Osteocyte (in vitro differentiated cells): ENCODE results near the gene ATOH1. TPM values are rescaled to one million over a fixed set of nuclear protein-coding genes. Genes with fewer than 3 reads are reported as not detected.

Experiments used
- DNase-seq: peaks from one replicate; pipeline ENCODE4 v3.0.0; 2021; ENCODE audit warnings: mixed read lengths; ENCODE audit not compliant: unreplicated experiment; ENCODE audit errors: extremely low spot score
- H3K27ac Mint-ChIP-seq: one replicate; pipeline ENCODE4 v1.8.0; 2021; ENCODE audit warnings: mild to moderate bottlenecking, mixed read lengths; ENCODE audit not compliant: unreplicated experiment
- H3K27me3 Mint-ChIP-seq: one replicate; pipeline ENCODE4 v1.8.0; 2021; ENCODE audit warnings: mixed read lengths; ENCODE audit not compliant: unreplicated experiment
- H3K36me3 Mint-ChIP-seq: one replicate; pipeline ENCODE4 v1.8.0; 2021; ENCODE audit warnings: mixed read lengths; ENCODE audit not compliant: unreplicated experiment
- H3K4me1 Mint-ChIP-seq: one replicate; pipeline ENCODE4 v1.8.0; 2021; ENCODE audit warnings: mixed read lengths; ENCODE audit not compliant: unreplicated experiment
- H3K4me3 Mint-ChIP-seq: one replicate; pipeline ENCODE4 v1.8.0; 2021; ENCODE audit warnings: mild to moderate bottlenecking, moderate library complexity, mixed read lengths; ENCODE audit not compliant: unreplicated experiment
- H3K9me3 Mint-ChIP-seq: one replicate; pipeline ENCODE4 v1.8.0; 2021; ENCODE audit warnings: mixed read lengths; ENCODE audit not compliant: unreplicated experiment
- CTCF ChIP-seq: fragments of 200-600 bp; sonication (generic); IDR thresholded peaks from 2 replicates; pipeline ENCODE4 v1.5.0; 2021; ENCODE audit warnings: antibody characterized with exemption, mild to moderate bottlenecking, moderate library complexity
- total RNA-seq: library from RNA; stranded (reverse); gene quantifications from 2 replicates; pipeline ENCODE4 v1.2.1, GENCODE V29; 2021

Gene ATOH1
- total RNA-seq, 1 donor from 2014 or later, result not detected

DNA sequence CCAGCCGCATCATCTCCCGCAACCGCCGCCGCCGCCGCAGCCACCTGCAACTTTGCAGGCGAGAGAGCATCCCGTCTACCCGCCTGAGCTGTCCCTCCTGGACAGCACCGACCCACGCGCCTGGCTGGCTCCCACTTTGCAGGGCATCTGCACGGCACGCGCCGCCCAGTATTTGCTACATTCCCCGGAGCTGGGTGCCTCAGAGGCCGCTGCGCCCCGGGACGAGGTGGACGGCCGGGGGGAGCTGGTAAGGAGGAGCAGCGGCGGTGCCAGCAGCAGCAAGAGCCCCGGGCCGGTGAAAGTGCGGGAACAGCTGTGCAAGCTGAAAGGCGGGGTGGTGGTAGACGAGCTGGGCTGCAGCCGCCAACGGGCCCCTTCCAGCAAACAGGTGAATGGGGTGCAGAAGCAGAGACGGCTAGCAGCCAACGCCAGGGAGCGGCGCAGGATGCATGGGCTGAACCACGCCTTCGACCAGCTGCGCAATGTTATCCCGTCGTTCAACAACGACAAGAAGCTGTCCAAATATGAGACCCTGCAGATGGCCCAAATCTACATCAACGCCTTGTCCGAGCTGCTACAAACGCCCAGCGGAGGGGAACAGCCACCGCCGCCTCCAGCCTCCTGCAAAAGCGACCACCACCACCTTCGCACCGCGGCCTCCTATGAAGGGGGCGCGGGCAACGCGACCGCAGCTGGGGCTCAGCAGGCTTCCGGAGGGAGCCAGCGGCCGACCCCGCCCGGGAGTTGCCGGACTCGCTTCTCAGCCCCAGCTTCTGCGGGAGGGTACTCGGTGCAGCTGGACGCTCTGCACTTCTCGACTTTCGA, 654 bp downstream of the ATOH1 start:
- Mint-ChIP-seq H3K9me3 (no peaks in the 10 kb centered on the region), H3K36me3 (no peaks in the 10 kb centered on the region), H3K4me3 (peak overlapping the region; percentile 71), H3K4me1 (peaks cover 28% of the 10 kb centered on the region), H3K27ac (no peak overlapping the region), H3K27me3 (peaks cover 95% of the 10 kb centered on the region)
- DNase-seq, result no peak
- no peak for TF ChIP-seq CTCF

DNA sequence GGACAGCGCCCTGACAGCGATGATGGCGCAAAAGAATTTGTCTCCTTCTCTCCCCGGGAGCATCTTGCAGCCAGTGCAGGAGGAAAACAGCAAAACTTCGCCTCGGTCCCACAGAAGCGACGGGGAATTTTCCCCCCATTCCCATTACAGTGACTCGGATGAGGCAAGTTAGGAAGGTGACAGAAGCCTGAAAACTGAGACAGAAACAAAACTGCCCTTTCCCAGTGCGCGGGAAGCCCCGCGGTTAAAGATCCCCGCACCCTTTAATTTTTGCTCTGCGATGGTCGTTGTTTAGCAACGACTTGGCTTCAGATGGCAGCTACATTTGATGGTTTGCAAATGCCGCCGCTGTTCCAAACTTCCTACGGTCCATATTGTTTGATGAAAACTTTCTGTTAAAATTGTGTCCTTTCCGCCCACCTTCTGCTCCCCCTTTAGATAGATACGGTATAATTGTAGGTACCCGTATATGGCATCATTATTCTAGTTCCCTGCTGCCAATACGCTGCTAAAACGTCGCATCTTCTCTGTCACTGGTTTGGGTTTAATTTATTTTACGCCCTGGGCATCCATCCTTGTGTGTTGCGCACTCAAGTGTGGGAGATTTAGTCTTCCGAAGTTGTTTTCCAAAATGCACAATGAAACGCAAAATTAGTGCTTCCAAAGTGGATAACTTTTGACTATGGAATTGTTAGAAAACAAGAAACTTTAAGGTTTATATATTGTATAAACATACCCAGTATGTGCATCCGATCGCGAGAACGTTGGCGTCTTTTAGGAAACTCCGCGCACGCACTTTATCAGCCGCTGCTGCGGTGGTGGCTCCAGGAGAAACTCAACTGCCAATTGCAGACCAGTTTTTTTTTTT, 1.5 kb downstream of the ATOH1 start:
- Mint-ChIP-seq H3K9me3 (no peaks in the 10 kb centered on the region), H3K36me3 (no peaks in the 10 kb centered on the region), H3K4me1 (peaks cover 32% of the 10 kb centered on the region), H3K4me3 (peak overlapping the region; percentile 52), H3K27me3 (peaks cover 93% of the 10 kb centered on the region), H3K27ac (no peak overlapping the region)
- no peak for TF ChIP-seq CTCF
- DNase-seq, result no peak

- Mint-ChIP-seq H3K9me3 (no peaks in the 10 kb centered on the region), H3K27me3 (peaks cover 89% of the 10 kb centered on the region), H3K4me3 (no peak overlapping the region), H3K36me3 (peaks cover 1% of the 10 kb centered on the region), H3K4me1 (peaks cover 35% of the 10 kb centered on the region), H3K27ac (no peak overlapping the region)
- DNase-seq, result no peak
- TF ChIP-seq CTCF, result no peak
Measured at GRCh38 chr4:93831716-93832496, 3.4 kb downstream of the ATOH1 start.

DNA sequence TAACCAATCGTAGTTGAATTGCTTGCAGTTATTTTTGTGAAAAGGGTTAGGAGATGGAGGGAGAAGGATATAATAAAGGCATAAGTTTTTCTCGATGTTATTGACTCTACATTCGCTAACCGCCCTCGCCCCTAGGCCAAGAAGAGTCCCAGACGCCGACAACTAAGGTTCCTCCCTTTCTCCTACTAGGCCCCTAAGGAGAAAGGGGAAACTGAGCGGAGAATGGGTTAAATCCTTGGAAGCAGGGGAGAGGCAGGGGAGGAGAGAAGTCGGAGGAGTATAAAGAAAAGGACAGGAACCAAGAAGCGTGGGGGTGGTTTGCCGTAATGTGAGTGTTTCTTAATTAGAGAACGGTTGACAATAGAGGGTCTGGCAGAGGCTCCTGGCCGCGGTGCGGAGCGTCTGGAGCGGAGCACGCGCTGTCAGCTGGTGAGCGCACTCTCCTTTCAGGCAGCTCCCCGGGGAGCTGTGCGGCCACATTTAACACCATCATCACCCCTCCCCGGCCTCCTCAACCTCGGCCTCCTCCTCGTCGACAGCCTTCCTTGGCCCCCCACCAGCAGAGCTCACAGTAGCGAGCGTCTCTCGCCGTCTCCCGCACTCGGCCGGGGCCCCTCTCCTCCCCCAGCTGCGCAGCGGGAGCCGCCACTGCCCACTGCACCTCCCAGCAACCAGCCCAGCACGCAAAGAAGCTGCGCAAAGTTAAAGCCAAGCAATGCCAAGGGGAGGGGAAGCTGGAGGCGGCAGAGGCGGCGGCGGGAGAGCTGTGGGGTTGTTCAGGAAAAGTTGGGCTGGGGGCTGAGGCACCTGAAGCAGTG, 5.9 kb downstream of the ATOH1 start:
- Mint-ChIP-seq H3K36me3 (peaks cover 1% of the 10 kb centered on the region), H3K4me3 (peak overlapping the region; percentile 43), H3K4me1 (peaks cover 16% of the 10 kb centered on the region), H3K27ac (no peak overlapping the region), H3K27me3 (peaks cover 75% of the 10 kb centered on the region), H3K9me3 (no peaks in the 10 kb centered on the region)
- TF ChIP-seq CTCF, result no peak
- DNase-seq, result no peak
